DMS53 (cell line): ENCODE results near the gene GUCA1A.
"Not testable (repeated sequence)": the region's sequence is repeated elsewhere in the genome, so short reads cannot be mapped to it uniquely, and the experiment has no call there.

ENCODE experiments used
- DNase-seq: peaks from one replicate; lab custom pipeline; 2025; lab: John Stamatoyannopoulos, UW

The GUCA1A gene

GRCh38 chr6:42177514-42178364, 4.6 kb downstream of the GUCA1A start:
- DNase-seq, result no peak

- DNase-seq, result no peak
These were observed 6.2 kb downstream of the GUCA1A start for GRCh38 chr6:42179261-42179944.

- DNase-seq, result no peak
These were observed 6.8 kb downstream of the GUCA1A start for GRCh38 chr6:42179945-42180313.

GRCh38 chr6:42182101-42182500, 8.9 kb downstream of the GUCA1A start:
- no peak for DNase-seq

GRCh38 chr6:42184475-42184874, 11.3 kb downstream of the GUCA1A start:
- DNase-seq, result no peak

GRCh38 chr6:42185597-42185996, 12.4 kb downstream of the GUCA1A start:
- DNase-seq, result no peak

GRCh38 chr6:42188406-42188805, 15.2 kb downstream of the GUCA1A start:
- no peak for DNase-seq

GRCh38 chr6:42190554-42191183, 17.5 kb downstream of the GUCA1A start:
- no peak for DNase-seq

GRCh38 chr6:42192385-42192784, 19.2 kb downstream of the GUCA1A start:
- peak; percentile 57 for DNase-seq

- DNase-seq, result no peak
These were observed 20.3 kb downstream of the GUCA1A start for GRCh38 chr6:42193491-42193894.

GRCh38 chr6:42194056-42194455, 20.9 kb downstream of the GUCA1A start:
- no peak for DNase-seq

GRCh38 chr6:42195415-42195814, 22.3 kb downstream of the GUCA1A start:
- no peak for DNase-seq

- DNase-seq, result peak; percentile 95
These were observed 24.6 kb downstream of the GUCA1A start for GRCh38 chr6:42197555-42198362.

- DNase-seq, result peak; percentile 46
These were observed 26.2 kb downstream of the GUCA1A start for GRCh38 chr6:42199106-42199981.

GRCh38 chr6:42200035-42200434, 26.9 kb downstream of the GUCA1A start:
- DNase-seq, result peak; percentile 71

GRCh38 chr6:42201382-42201781, 28.2 kb downstream of the GUCA1A start:
- no peak for DNase-seq

- not testable (repeated sequence) for DNase-seq
These were observed 29.2 kb downstream of the GUCA1A start for GRCh38 chr6:42202131-42202915.

- DNase-seq, result no peak
These were observed 30.0 kb downstream of the GUCA1A start for GRCh38 chr6:42203183-42203582.

GRCh38 chr6:42204768-42205282, 31.7 kb downstream of the GUCA1A start:
- no peak for DNase-seq

- not testable (repeated sequence) for DNase-seq
These were observed 34.4 kb downstream of the GUCA1A start for GRCh38 chr6:42207559-42207958.
